ENCODE measurements around the gene VPS13D.

Gene VPS13D

GRCh38 chr1:12434174-12434573 lies 204.3 kb downstream of the VPS13D start:
- DNase-seq, result peak; percentile 79

GRCh38 chr1:12434686-12435085 lies 204.9 kb downstream of the VPS13D start:
- no peak for DNase-seq

- DNase-seq, result no peak
Measured at GRCh38 chr1:12435639-12436344, 206.0 kb downstream of the VPS13D start.

- no peak for DNase-seq
Measured at GRCh38 chr1:12436345-12436658, 206.5 kb downstream of the VPS13D start.

GRCh38 chr1:12436817-12437599 lies 207.2 kb downstream of the VPS13D start:
- peak; percentile 59 for DNase-seq

GRCh38 chr1:12437629-12438028 lies 207.8 kb downstream of the VPS13D start:
- no peak for DNase-seq

GRCh38 chr1:12438349-12438924 lies 208.6 kb downstream of the VPS13D start:
- no peak for DNase-seq

- DNase-seq, result no peak
Measured at GRCh38 chr1:12439073-12439472, 209.2 kb downstream of the VPS13D start.

- DNase-seq, result no peak
Measured at GRCh38 chr1:12441414-12442105, 211.7 kb downstream of the VPS13D start.

GRCh38 chr1:12442217-12442616 lies 212.4 kb downstream of the VPS13D start:
- no peak for DNase-seq

GRCh38 chr1:12443151-12443550 lies 213.3 kb downstream of the VPS13D start:
- DNase-seq, result no peak

GRCh38 chr1:12444329-12444841 lies 214.6 kb downstream of the VPS13D start:
- no peak for DNase-seq

GRCh38 chr1:12445257-12445656 lies 215.4 kb downstream of the VPS13D start:
- DNase-seq, result no peak

- no peak for DNase-seq
Measured at GRCh38 chr1:12446593-12446992, 216.8 kb downstream of the VPS13D start.

GRCh38 chr1:12447307-12447706 lies 217.5 kb downstream of the VPS13D start:
- DNase-seq, result peak; percentile 84

GRCh38 chr1:12447849-12448312 lies 218.1 kb downstream of the VPS13D start:
- peak; percentile 52 for DNase-seq

GRCh38 chr1:12448746-12449177 lies 218.9 kb downstream of the VPS13D start:
- peak; percentile 16 for DNase-seq

- no peak for DNase-seq
Measured at GRCh38 chr1:12450090-12450755, 220.4 kb downstream of the VPS13D start.

GRCh38 chr1:12450756-12451559 lies 221.1 kb downstream of the VPS13D start:
- no peak for DNase-seq

- no peak for DNase-seq
Measured at GRCh38 chr1:12451560-12451900, 221.7 kb downstream of the VPS13D start.

- DNase-seq, result no peak
Measured at GRCh38 chr1:12452262-12452661, 222.4 kb downstream of the VPS13D start.

Measured in EL (cell line).